Neuronal stem cell (in vitro differentiated cells): ENCODE measurements around the gene C2orf68.

Experiments used
- DNase-seq: peaks from one replicate; pipeline ENCODE4 v3.0.0-alpha.2; 2013; ENCODE audit warnings: low spot score
- H2AFZ ChIP-seq: one replicate; pipeline ENCODE4 v1.6.1; 2013; ENCODE audit warnings: mild to moderate bottlenecking, low read length, inconsistent platforms
- H2AK5ac ChIP-seq: 2 replicates; pipeline ENCODE4 v1.6.1; 2013; ENCODE audit warnings: low read depth, mild to moderate bottlenecking, inconsistent platforms, low read length, moderate library complexity, mixed read lengths
- H2BK120ac ChIP-seq: 2 replicates; pipeline ENCODE4 v1.6.1; 2013; ENCODE audit warnings: low read depth, mild to moderate bottlenecking, inconsistent platforms, low read length, moderate library complexity, mixed read lengths
- H2BK12ac ChIP-seq: one replicate; pipeline ENCODE4 v1.6.1; 2013; ENCODE audit warnings: low read length, inconsistent platforms
- H2BK15ac ChIP-seq: 2 replicates; pipeline ENCODE4 v1.6.1; 2013; ENCODE audit warnings: mild to moderate bottlenecking, low read length, inconsistent platforms, mixed read lengths
- H2BK5ac ChIP-seq: one replicate; pipeline ENCODE4 v1.6.1; 2013; ENCODE audit warnings: inconsistent platforms, mild to moderate bottlenecking, low read length, moderate library complexity
- H3K14ac ChIP-seq: one replicate; pipeline ENCODE4 v1.6.1; 2013; ENCODE audit warnings: low read length, inconsistent platforms
- H3K18ac ChIP-seq: 2 replicates; pipeline ENCODE4 v1.6.1; 2013; ENCODE audit warnings: low read length, inconsistent platforms
- H3K23ac ChIP-seq: 2 replicates; pipeline ENCODE4 v1.6.1; 2013; ENCODE audit warnings: low read depth, mild to moderate bottlenecking, mixed read lengths, low read length, inconsistent platforms; ENCODE audit not compliant: poor library complexity
- H3K27ac ChIP-seq: replicated peaks from 3 replicates; pipeline ENCODE4 v1.5.1; 2013; ENCODE audit warnings: low read length, inconsistent platforms
- H3K27me3 ChIP-seq, 3 experiments: 2 replicates each; pipeline ENCODE4 v1.6.1; 2013; ENCODE audit warnings: low read length in 3 of 3, mild to moderate bottlenecking in 2 of 3, inconsistent platforms in 1 of 3, low read depth in 1 of 3, mixed read lengths in 1 of 3, moderate library complexity in 1 of 3; ENCODE audit not compliant: control insufficient read depth in 3 of 3, insufficient read depth in 3 of 3
- H3K36me3 ChIP-seq, 2 donors: replicated peaks in 1 of 2; 2 replicates each; pipeline ENCODE4 v1.6.1; 2013; ENCODE audit warnings: low read length in 2 of 2; ENCODE audit not compliant: control insufficient read depth in 2 of 2, insufficient read depth in 2 of 2
- H3K4ac ChIP-seq: 2 replicates; pipeline ENCODE4 v1.6.1; 2013; ENCODE audit warnings: inconsistent platforms, mild to moderate bottlenecking, low read length, moderate library complexity
- H3K4me1 ChIP-seq, 2 donors: 1 replicate in 1 of 2; 2 replicates in 1 of 2; pipeline ENCODE4 v1.6.1; 2013; ENCODE audit warnings: low read length in 2 of 2, low read depth in 1 of 2; ENCODE audit not compliant: control insufficient read depth in 2 of 2, insufficient read depth in 1 of 2
- H3K4me2 ChIP-seq: one replicate; pipeline ENCODE4 v1.6.1; 2013; ENCODE audit warnings: mild to moderate bottlenecking, low read length, inconsistent platforms; ENCODE audit not compliant: insufficient read depth, poor library complexity, severe bottlenecking
- H3K4me3 ChIP-seq, 2 donors: 2 replicates each; pipeline ENCODE4 v1.5.1; 2013; ENCODE audit warnings: low read length in 2 of 2, mild to moderate bottlenecking in 2 of 2, inconsistent platforms in 1 of 2, moderate library complexity in 1 of 2
- H3K79me1 ChIP-seq: one replicate; pipeline ENCODE4 v1.6.1; 2013; ENCODE audit warnings: low read depth, mild to moderate bottlenecking, inconsistent platforms, low read length, moderate library complexity
- H3K9ac ChIP-seq: one replicate; pipeline ENCODE4 v1.6.1; 2013; ENCODE audit warnings: mild to moderate bottlenecking, low read depth, low read length, inconsistent platforms; ENCODE audit not compliant: poor library complexity
- H3K9me3 ChIP-seq, 2 donors: replicated peaks in 1 of 2; 2 replicates each; pipeline versions ENCODE3 to v1.6.1; 2013; ENCODE audit warnings: low read length in 2 of 2, mild to moderate bottlenecking in 2 of 2, inconsistent platforms in 1 of 2, low read depth in 1 of 2, mixed read lengths in 1 of 2, moderate library complexity in 1 of 2; ENCODE audit not compliant: control insufficient read depth in 2 of 2, insufficient read depth in 1 of 2
- H4K8ac ChIP-seq: one replicate; pipeline ENCODE4 v1.6.1; 2013; ENCODE audit warnings: low read depth, mild to moderate bottlenecking, inconsistent platforms, low read length, moderate library complexity
- H4K91ac ChIP-seq: one replicate; pipeline ENCODE4 v1.6.1; 2013; ENCODE audit warnings: low read length, low read depth, mild to moderate bottlenecking, inconsistent platforms; ENCODE audit not compliant: poor library complexity
- WGBS, 2 donors: extraction: QIAGEN DNeasy Blood & Tissue Kit; methylation state at CpG; one replicate each; pipeline ENCODE4 v1.1.7; 2013; ENCODE audit warnings: missing lambda C conversion rate in 2 of 2, mixed read lengths in 1 of 2; ENCODE audit not compliant: insufficient read length in 2 of 2, insufficient replicate concordance in 1 of 2; ENCODE audit errors: extremely low coverage in 2 of 2; 5-methylcytosine and 5-hydroxymethylcytosine counted together

Gene C2orf68

DNA sequence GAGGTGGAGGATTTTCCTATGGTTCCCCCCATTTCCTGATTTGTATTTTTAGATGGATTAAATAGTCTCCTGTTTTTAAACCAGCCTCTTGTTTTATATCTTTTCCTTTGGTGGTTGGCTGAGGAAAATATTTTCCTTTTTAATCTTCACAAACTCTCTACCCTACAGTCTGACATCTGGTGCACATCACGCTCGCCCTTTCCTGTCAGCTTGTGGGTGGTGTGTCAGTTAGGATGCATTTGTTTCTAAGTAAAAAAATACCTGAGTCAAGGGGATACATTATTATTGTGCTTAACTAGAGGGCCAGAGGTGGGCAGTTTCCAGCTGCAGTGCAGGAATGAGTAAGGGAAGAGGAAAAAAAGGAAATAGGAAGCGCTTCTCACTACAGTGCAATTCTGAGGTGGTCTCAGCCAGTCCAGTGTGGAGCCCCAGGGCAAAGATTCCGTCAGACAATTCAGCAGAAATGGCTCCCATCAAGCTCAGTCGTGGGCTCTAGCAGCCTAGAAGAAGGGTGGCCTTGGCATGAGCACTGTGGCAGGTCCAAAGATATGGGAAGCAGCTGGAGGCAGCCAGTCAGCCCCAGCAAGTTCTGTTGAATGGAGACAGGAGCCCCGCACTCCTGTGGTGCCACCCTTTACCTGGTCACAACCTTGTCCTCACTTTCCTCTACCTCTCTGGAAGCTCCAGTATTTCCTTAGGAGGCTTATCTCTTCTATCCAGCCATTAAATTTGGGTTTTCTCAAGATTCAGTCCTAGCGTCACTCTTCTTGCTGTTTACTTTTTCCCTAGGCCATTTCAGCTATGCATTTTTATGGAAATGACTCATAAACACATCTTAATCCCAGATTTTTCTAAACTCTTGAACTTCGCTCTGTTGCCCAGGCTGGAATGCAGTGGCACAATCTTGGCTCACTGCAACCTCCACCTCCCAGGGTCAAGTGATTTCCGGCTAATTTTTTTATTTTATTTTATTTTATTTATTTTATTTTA lies 37.6 kb upstream of the C2orf68 start:
- no peak overlapping the region for H2BK120ac ChIP-seq
- H3K4me3 ChIP-seq: no peak overlapping the region
- no peak overlapping the region for H2BK15ac ChIP-seq
- no peak overlapping the region for H3K9ac ChIP-seq
- H3K27me3 ChIP-seq: no peaks in the 10 kb centered on the region
- H3K4me2 ChIP-seq: no peak overlapping the region
- H2AK5ac ChIP-seq: no peak overlapping the region
- peaks cover 2% of the 10 kb centered on the region for H3K79me1 ChIP-seq
- no peak for DNase-seq
- no peak overlapping the region for H4K8ac ChIP-seq
- H3K9me3 ChIP-seq: peaks cover 0 to 1% of the 10 kb centered on the region in 2 donors
- H3K27ac ChIP-seq: no peak overlapping the region
- H3K36me3 ChIP-seq: peaks cover 56 to 95% of the 10 kb centered on the region in 2 donors
- H4K91ac ChIP-seq: no peak overlapping the region
- H3K23ac ChIP-seq: no peak overlapping the region
- no peak overlapping the region for H2BK12ac ChIP-seq
- no peaks in the 10 kb centered on the region for H3K4me1 ChIP-seq
- no peak overlapping the region for H2BK5ac ChIP-seq
- no peak overlapping the region for H2AFZ ChIP-seq
- H3K18ac ChIP-seq: no peak overlapping the region
- no peak overlapping the region for H3K14ac ChIP-seq
- H3K4ac ChIP-seq: no peak overlapping the region
- no CpG with 5 or more reads among the region's 9 CpGs for WGBS, 2 donors

DNA sequence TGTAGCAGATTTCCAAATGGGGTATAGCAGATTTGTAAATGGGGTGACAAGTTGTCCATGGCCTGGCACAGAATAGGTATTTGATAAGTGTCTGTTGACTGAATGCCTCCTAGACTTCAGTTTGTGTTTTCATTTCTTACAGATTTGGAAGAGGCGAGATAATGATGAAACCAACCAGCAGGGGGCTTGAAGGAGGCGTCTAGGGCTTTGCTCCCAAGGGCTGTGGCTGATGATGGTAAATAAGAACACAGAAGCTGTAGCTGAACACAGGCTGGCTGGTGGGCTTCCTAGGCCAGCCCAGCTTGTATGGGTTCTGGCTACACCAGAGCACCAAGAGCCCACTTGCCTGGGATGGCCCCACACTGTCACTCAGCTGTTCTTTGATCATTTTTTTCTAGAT lies 36.8 kb upstream of the C2orf68 start:
- DNase-seq: no peak
- no CpG with 5 or more reads among the region's 2 CpGs for WGBS, 2 donors
- H3K9me3 ChIP-seq: peaks cover 0 to 1% of the 10 kb centered on the region in 2 donors
- peaks cover 58 to 95% of the 10 kb centered on the region in 2 donors for H3K36me3 ChIP-seq
- H2BK120ac ChIP-seq: no peak overlapping the region
- no peak overlapping the region for H3K14ac ChIP-seq
- H3K4me2 ChIP-seq: no peak overlapping the region
- H3K18ac ChIP-seq: no peak overlapping the region
- H2BK15ac ChIP-seq: no peak overlapping the region
- H3K9ac ChIP-seq: no peak overlapping the region
- H2AFZ ChIP-seq: no peak overlapping the region
- H3K79me1 ChIP-seq: peaks cover 2% of the 10 kb centered on the region
- H2BK5ac ChIP-seq: no peak overlapping the region
- no peak overlapping the region for H4K91ac ChIP-seq
- no peaks in the 10 kb centered on the region for H3K27me3 ChIP-seq
- H3K27ac ChIP-seq: no peak overlapping the region
- H3K4ac ChIP-seq: no peak overlapping the region
- no peaks in the 10 kb centered on the region for H3K4me1 ChIP-seq
- no peak overlapping the region for H2BK12ac ChIP-seq
- H4K8ac ChIP-seq: no peak overlapping the region
- H2AK5ac ChIP-seq: no peak overlapping the region
- no peak overlapping the region for H3K4me3 ChIP-seq
- H3K23ac ChIP-seq: no peak overlapping the region

DNA sequence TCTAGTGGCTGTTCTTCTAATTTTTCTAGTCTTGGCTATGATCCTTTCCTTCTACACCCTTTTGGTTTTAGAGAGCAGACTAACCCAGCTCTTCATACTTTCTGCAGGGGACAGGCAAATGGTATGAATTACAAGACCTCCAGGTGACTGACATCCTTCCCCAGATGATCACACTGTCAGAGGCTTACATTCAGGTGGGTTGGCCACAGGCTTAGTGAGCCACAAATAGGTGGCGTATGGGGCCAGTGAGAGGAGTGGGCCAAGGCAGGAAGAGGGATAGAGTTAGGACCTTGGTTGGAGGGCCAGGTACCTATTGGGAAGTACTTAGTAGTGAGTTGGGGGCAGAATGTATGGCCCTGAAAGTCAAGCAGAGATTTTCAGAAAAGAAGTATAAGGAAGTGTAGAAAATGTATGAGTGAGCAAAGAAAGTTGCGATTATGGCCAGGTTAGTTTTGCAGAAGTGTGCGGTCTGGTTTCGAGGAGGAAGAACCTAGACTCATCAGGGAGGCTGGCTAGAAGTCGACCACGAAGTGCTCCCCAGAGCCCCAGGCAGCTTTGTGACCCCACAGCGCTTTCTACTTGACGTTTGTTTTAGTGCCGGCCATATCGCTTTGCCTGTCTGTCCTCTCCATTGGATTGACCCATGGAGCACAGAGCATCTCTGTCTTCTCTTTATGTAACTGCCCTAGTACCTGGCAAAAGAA lies 36.1 kb upstream of the C2orf68 start:
- Histone ChIP-seq H4K91ac (no peak overlapping the region), H2BK12ac (no peak overlapping the region), H3K27me3 (no peaks in the 10 kb centered on the region), H2AK5ac (no peak overlapping the region), H3K4me3 (no peak overlapping the region), H3K9ac (no peak overlapping the region), H3K14ac (no peak overlapping the region), H3K4me1 (no peaks in the 10 kb centered on the region), H4K8ac (no peak overlapping the region), H3K4ac (no peak overlapping the region), H3K9me3 (peaks cover 0 to 1% of the 10 kb centered on the region in 2 donors), H3K79me1 (peaks cover 2% of the 10 kb centered on the region), H3K27ac (no peak overlapping the region), H2BK120ac (no peak overlapping the region), H3K18ac (no peak overlapping the region), H3K36me3 (peaks cover 60 to 95% of the 10 kb centered on the region in 2 donors), H3K23ac (no peak overlapping the region), H2BK15ac (no peak overlapping the region), H2BK5ac (no peak overlapping the region), H2AFZ (no peak overlapping the region), H3K4me2 (no peak overlapping the region)
- no peak for DNase-seq
- WGBS, 2 donors: no CpG with 5 or more reads among the region's 10 CpGs

DNA sequence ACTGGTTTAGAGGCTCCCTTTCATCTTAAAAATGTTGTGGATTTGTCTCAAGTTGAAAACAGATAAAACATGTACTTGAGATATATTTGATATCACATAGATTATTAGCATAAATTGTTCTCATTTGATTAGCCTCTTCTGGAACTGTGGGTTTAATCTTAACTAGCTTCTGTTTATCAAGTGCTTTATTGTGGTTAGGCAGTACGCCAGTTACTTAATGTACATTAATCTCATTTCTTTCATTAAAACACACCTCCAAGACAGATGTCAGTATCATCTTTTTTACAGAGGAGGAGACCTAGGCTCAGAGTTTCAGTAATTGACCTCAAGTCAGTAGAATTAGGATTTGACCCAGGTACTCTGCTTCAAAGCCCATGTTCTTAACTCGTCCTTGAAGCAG lies 34.3 kb upstream of the C2orf68 start:
- no CpG with 5 or more reads among the region's 2 CpGs for WGBS, 2 donors
- H2AFZ ChIP-seq: no peak overlapping the region
- H2AK5ac ChIP-seq: no peak overlapping the region
- H3K4ac ChIP-seq: no peak overlapping the region
- H3K18ac ChIP-seq: no peak overlapping the region
- H3K27me3 ChIP-seq: no peaks in the 10 kb centered on the region
- no peak overlapping the region for H2BK12ac ChIP-seq
- H3K23ac ChIP-seq: no peak overlapping the region
- H3K9me3 ChIP-seq: peaks cover 0 to 1% of the 10 kb centered on the region in 2 donors
- no peak overlapping the region for H4K91ac ChIP-seq
- no peak for DNase-seq
- no peaks in the 10 kb centered on the region for H3K4me1 ChIP-seq
- H3K27ac ChIP-seq: no peak overlapping the region
- H4K8ac ChIP-seq: no peak overlapping the region
- no peak overlapping the region for H3K4me3 ChIP-seq
- no peak overlapping the region for H3K14ac ChIP-seq
- H3K79me1 ChIP-seq: peaks cover 2% of the 10 kb centered on the region
- H2BK15ac ChIP-seq: no peak overlapping the region
- no peak overlapping the region for H2BK120ac ChIP-seq
- H3K4me2 ChIP-seq: no peak overlapping the region
- no peak overlapping the region for H3K9ac ChIP-seq
- peaks cover 63 to 97% of the 10 kb centered on the region in 2 donors for H3K36me3 ChIP-seq
- no peak overlapping the region for H2BK5ac ChIP-seq
